H1 (cell line): ENCODE results near the gene SND1. TPM values are rescaled to one million over a fixed set of nuclear protein-coding genes. Genes with fewer than 3 reads are reported as not detected.

Experiments used
- BACH1 ChIP-seq: IDR thresholded peaks from 2 replicates; pipeline ENCODE4 v1.6.1; 2012; ENCODE audit warnings: low read length, improper control_type of control experiment
- CHD7 ChIP-seq: fragments of 300-600 bp; sonication (generic); IDR thresholded peaks from 2 replicates; pipeline ENCODE4 v1.7.1; 2012; ENCODE audit warnings: low read length, moderate library complexity, mild to moderate bottlenecking, inconsistent platforms; ENCODE audit not compliant: insufficient replicate concordance
- EZH2 ChIP-seq: fragments of 200-600 bp; sonication (generic); IDR thresholded peaks from 2 replicates; pipeline ENCODE4 v1.7.1; 2012; ENCODE audit warnings: low read depth, mild to moderate bottlenecking, moderate library complexity, low read length, inconsistent platforms; ENCODE audit not compliant: severe bottlenecking
- HDAC2 ChIP-seq, 2 experiments: fragments of 300-600 bp in 1 of 2; sonication (generic) in 1 of 2; IDR thresholded peaks; 2 replicates each; pipeline ENCODE4 v1.6.1; 2011 to 2012; ENCODE audit warnings: low read depth in 2 of 2, low read length in 2 of 2, mild to moderate bottlenecking in 2 of 2, moderate library complexity in 2 of 2, borderline replicate concordance in 1 of 2, inconsistent platforms in 1 of 2
- KDM4A ChIP-seq: IDR thresholded peaks from one replicate; pipeline ENCODE4 v1.7.1; 2012; ENCODE audit warnings: low read depth, mild to moderate bottlenecking, moderate library complexity, low read length, inconsistent platforms; ENCODE audit not compliant: severe bottlenecking
- SIX5 ChIP-seq: IDR thresholded peaks from 2 replicates; pipeline ENCODE4 v1.6.1; 2011; ENCODE audit warnings: mild to moderate bottlenecking, low read depth, low read length
- SRF ChIP-seq: IDR thresholded peaks from 2 replicates; pipeline ENCODE4 v1.6.1; 2011; ENCODE audit warnings: mild to moderate bottlenecking, low read depth, low read length, moderate library complexity
- SUZ12 ChIP-seq: fragments of 200-600 bp; sonication (generic); IDR thresholded peaks from 2 replicates; pipeline ENCODE4 v1.6.1; 2012; ENCODE audit warnings: mild to moderate bottlenecking, inconsistent platforms, low read length, moderate library complexity, mixed read lengths
- TCF12 ChIP-seq: IDR thresholded peaks from 2 replicates; pipeline ENCODE4 v1.6.1; 2011; ENCODE audit warnings: low read depth, mild to moderate bottlenecking, low read length
- polyA plus RNA-seq, 7 experiments: library from polyadenylated mRNA; depleted of rRNA in 3 of 7; stranded (reverse) in 5 of 7; unstranded in 2 of 7; fragments of >200 nt in 5 of 7; fragments of 200-250 nt in 2 of 7; gene quantifications; 1 replicate in 5 of 7; 2 replicates in 1 of 7; 4 replicates in 1 of 7; pipeline versions ENCODE4 v1.2.1 to v1.2.3, GENCODE V29; 2011 to 2013; ENCODE audit warnings: missing spikeins in 2 of 7, mixed read lengths in 2 of 7
- total RNA-seq: library from RNA; stranded (reverse); fragmentation: NEBNext Ultra II Directional; extraction: Animal tissue kit (Norgen Biotek cat#: 25700); gene quantifications from 2 replicates; pipeline ENCODE4 v1.2.1, GENCODE V29; 2021

Gene SND1
- total and polyA plus RNA-seq, 2 of the 8 experiments (the other 6 are each of a cell fraction or from before 2014, with no cell fraction given), result 122 to 290 TPM

GRCh38 chr7:128024151-128024550 lies 372.2 kb downstream of the SND1 start (continued):
- no peak for TF ChIP-seq CHD7
- TF ChIP-seq BACH1, result no peak
- no peak for TF ChIP-seq EZH2
- TF ChIP-seq KDM4A, result no peak
- TF ChIP-seq HDAC2 (IDR thresholded peaks at IDR 0.05; ENCODE audit: borderline replicate concordance in 1 of 2, low read depth in 2 of 2, low read length in 2 of 2), result no peak
- no peak for TF ChIP-seq SIX5
- TF ChIP-seq SRF, result no peak
- TF ChIP-seq TCF12, result no peak
- no peak for TF ChIP-seq SUZ12
